ENCODE data around the gene CACNA1A. TPM values are rescaled to one million over a fixed set of nuclear protein-coding genes. Genes with fewer than 3 reads are reported as not detected.

The CACNA1A gene
- total RNA-seq, 1 donor from 2014 or later: 0.42 TPM

GRCh38 chr19:13210941-13211340 is 295.3 kb downstream of the CACNA1A start:
- DNase-seq (ENCODE audit: low spot score): no peak
- TF ChIP-seq CTCF (IDR thresholded peaks at IDR 0.05): no peak
- no peak overlapping the region for H3K27ac Mint-ChIP-seq (ENCODE audit: unreplicated experiment)
- peaks cover 6% of the 10 kb centered on the region for H3K4me1 Mint-ChIP-seq (ENCODE audit: low read depth)
- H3K9me3 Mint-ChIP-seq (ENCODE audit: low read depth): no peaks in the 10 kb centered on the region
- H3K36me3 Mint-ChIP-seq (ENCODE audit: low read depth): no peaks in the 10 kb centered on the region
- H3K4me3 Mint-ChIP-seq (ENCODE audit: unreplicated experiment): no peak overlapping the region
- no peaks in the 10 kb centered on the region for H3K27me3 Mint-ChIP-seq (ENCODE audit: low read depth)

- Mint-ChIP-seq H3K4me3 (ENCODE audit: unreplicated experiment) (no peak overlapping the region), H3K27me3 (ENCODE audit: low read depth) (no peaks in the 10 kb centered on the region), H3K4me1 (ENCODE audit: low read depth) (peaks cover 6% of the 10 kb centered on the region), H3K36me3 (ENCODE audit: low read depth) (no peaks in the 10 kb centered on the region), H3K27ac (ENCODE audit: unreplicated experiment) (no peak overlapping the region), H3K9me3 (ENCODE audit: low read depth) (no peaks in the 10 kb centered on the region)
- no peak for TF ChIP-seq CTCF (IDR thresholded peaks at IDR 0.05)
- DNase-seq (ENCODE audit: low spot score): no peak
Observed at GRCh38 chr19:13210339-13210775, 295.9 kb downstream of the CACNA1A start.

- TF ChIP-seq CTCF (IDR thresholded peaks at IDR 0.05): no peak
- H3K27ac Mint-ChIP-seq (ENCODE audit: unreplicated experiment): no peak overlapping the region
- no peaks in the 10 kb centered on the region for H3K36me3 Mint-ChIP-seq (ENCODE audit: low read depth)
- no peak for DNase-seq (ENCODE audit: low spot score)
- H3K4me1 Mint-ChIP-seq (ENCODE audit: low read depth): peaks cover 6% of the 10 kb centered on the region
- no peak overlapping the region for H3K4me3 Mint-ChIP-seq (ENCODE audit: unreplicated experiment)
- H3K9me3 Mint-ChIP-seq (ENCODE audit: low read depth): no peaks in the 10 kb centered on the region
- H3K27me3 Mint-ChIP-seq (ENCODE audit: low read depth): no peaks in the 10 kb centered on the region
Observed at GRCh38 chr19:13209484-13210338, 296.6 kb downstream of the CACNA1A start.

- no peaks in the 10 kb centered on the region for H3K27me3 Mint-ChIP-seq (ENCODE audit: low read depth)
- no peak for DNase-seq (ENCODE audit: low spot score)
- no peaks in the 10 kb centered on the region for H3K9me3 Mint-ChIP-seq (ENCODE audit: low read depth)
- peaks cover 6% of the 10 kb centered on the region for H3K4me1 Mint-ChIP-seq (ENCODE audit: low read depth)
- no peaks in the 10 kb centered on the region for H3K36me3 Mint-ChIP-seq (ENCODE audit: low read depth)
- no peak overlapping the region for H3K4me3 Mint-ChIP-seq (ENCODE audit: unreplicated experiment)
- no peak overlapping the region for H3K27ac Mint-ChIP-seq (ENCODE audit: unreplicated experiment)
- TF ChIP-seq CTCF (IDR thresholded peaks at IDR 0.05): no peak
Observed at GRCh38 chr19:13208672-13209483, 297.4 kb downstream of the CACNA1A start.

Data from chondrocyte (in vitro differentiated cells).